Measurements from ENCODE around the gene CDRT4. TPM values are rescaled to one million over a fixed set of nuclear protein-coding genes. Genes with fewer than 3 reads are reported as not detected.

Gene CDRT4
- 10 to 100 TPM in 1 of 4 donors, 1 to 10 TPM in 2, under 1 TPM in 1; 0.29 to 22.8 (median 4.2) TPM for total RNA-seq

GRCh38 chr17:15467592-15467991 is at the start of gene CDRT4:
CDRT4 (minus strand) TSS chr17:15467621; CDS start chr17:15440238, 27,383 bp downstream.
- intact Hi-C loops (cut with DNase I; ENCODE audit: low total_unique reads): no loop called here
- no peak within 1 kb of the TSS for H3K27ac ChIP-seq
- H3K4me3 ChIP-seq: no peak within 1 kb of the TSS
- peaks cover 0 to 9% of the 10 kb centered on the region in 2 donors for H3K4me1 ChIP-seq
- no peak for TF ChIP-seq POLR2A (IDR thresholded peaks at IDR 0.05)
- no peak for TF ChIP-seq CTCF (IDR thresholded peaks at IDR 0.05)
- H3K27me3 ChIP-seq: no peaks in the 10 kb centered on the region
- H3K36me3 ChIP-seq: no peaks in the 10 kb centered on the region
- H3K9me3 ChIP-seq: no peaks in the 10 kb centered on the region
- no peak for DNase-seq

GRCh38 chr17:15516150-15516549 is 48.7 kb upstream of the CDRT4 start:
- H3K36me3 ChIP-seq: no peaks in the 10 kb centered on the region
- no peaks in the 10 kb centered on the region for H3K27me3 ChIP-seq
- H3K4me1 ChIP-seq: peaks cover 0 to 6% of the 10 kb centered on the region in 2 donors
- intact Hi-C loops (cut with DNase I; ENCODE audit: low total_unique reads): no loop called here
- H3K9me3 ChIP-seq: no peaks in the 10 kb centered on the region
- DNase-seq: no peak
- no peak overlapping the region for H3K27ac ChIP-seq
- no peak for TF ChIP-seq POLR2A (IDR thresholded peaks at IDR 0.05)
- no peak for TF ChIP-seq CTCF (IDR thresholded peaks at IDR 0.05)
- H3K4me3 ChIP-seq: no peak overlapping the region

GRCh38 chr17:15514469-15514868 is 47.0 kb upstream of the CDRT4 start:
- no peaks in the 10 kb centered on the region for H3K36me3 ChIP-seq
- intact Hi-C loops (cut with DNase I; ENCODE audit: low total_unique reads): no loop called here
- H3K9me3 ChIP-seq: no peaks in the 10 kb centered on the region
- no peak overlapping the region for H3K4me3 ChIP-seq
- no peak for DNase-seq
- TF ChIP-seq POLR2A (IDR thresholded peaks at IDR 0.05) (no peak), CTCF (IDR thresholded peaks at IDR 0.05) (no peak)
- peaks cover 0 to 6% of the 10 kb centered on the region in 2 donors for H3K4me1 ChIP-seq
- H3K27ac ChIP-seq: peak overlapping the region; percentile 65 to 91
- no peaks in the 10 kb centered on the region for H3K27me3 ChIP-seq

- H3K27ac ChIP-seq: peak overlapping the region; percentile 65 to 91
- no peaks in the 10 kb centered on the region for H3K9me3 ChIP-seq
- H3K4me1 ChIP-seq: peaks cover 0 to 6% of the 10 kb centered on the region in 2 donors
- intact Hi-C loops (cut with DNase I; ENCODE audit: low total_unique reads): no loop called here
- no peak for TF ChIP-seq CTCF (IDR thresholded peaks at IDR 0.05)
- no peak for DNase-seq
- no peaks in the 10 kb centered on the region for H3K27me3 ChIP-seq
- H3K36me3 ChIP-seq: no peaks in the 10 kb centered on the region
- H3K4me3 ChIP-seq: no peak overlapping the region
These were observed 46.5 kb upstream of the CDRT4 start for GRCh38 chr17:15513856-15514459.

GRCh38 chr17:15513058-15513791 is 45.8 kb upstream of the CDRT4 start:
- no peak overlapping the region for H3K4me3 ChIP-seq

More at GRCh38 chr17:15513058-15513791, 45.8 kb upstream of the CDRT4 start:
- no peaks in the 10 kb centered on the region for H3K27me3 ChIP-seq
- H3K4me1 ChIP-seq: peaks cover 0 to 6% of the 10 kb centered on the region in 2 donors
- TF ChIP-seq CTCF (IDR thresholded peaks at IDR 0.05) (no peak), POLR2A (IDR thresholded peaks at IDR 0.05) (no peak)
- no peaks in the 10 kb centered on the region for H3K9me3 ChIP-seq
- peak overlapping the region; percentile 65 to 91 for H3K27ac ChIP-seq
- intact Hi-C loops (cut with DNase I; ENCODE audit: low total_unique reads): no loop called here
- no peak for DNase-seq
- H3K36me3 ChIP-seq: no peaks in the 10 kb centered on the region
